Duodenal mucosa (tissue), 2 donors: Measurements from ENCODE around the gene POU4F1.

Source experiments
- H3K27ac ChIP-seq: one replicate; pipeline ENCODE4 v1.7.0; 2013; ENCODE audit warnings: low read depth, low read length
- H3K27me3 ChIP-seq, 2 donors: one replicate each; pipeline ENCODE4 v1.7.0; 2013; ENCODE audit warnings: low read length in 2 of 2, control low read depth in 1 of 2; ENCODE audit not compliant: insufficient read depth in 2 of 2, control insufficient read depth in 1 of 2
- H3K36me3 ChIP-seq, 2 donors: one replicate each; pipeline ENCODE4 v1.7.0; 2013; ENCODE audit warnings: low read length in 2 of 2, control low read depth in 1 of 2; ENCODE audit not compliant: insufficient read depth in 2 of 2, control insufficient read depth in 1 of 2
- H3K4me1 ChIP-seq, 2 donors: one replicate each; pipeline ENCODE4 v1.7.0; 2013; ENCODE audit warnings: low read length in 2 of 2, control low read depth in 1 of 2; ENCODE audit not compliant: insufficient read depth in 2 of 2, control insufficient read depth in 1 of 2
- H3K4me3 ChIP-seq, 2 donors: one replicate each; pipeline ENCODE4 v1.7.0; 2013; ENCODE audit warnings: low read length in 2 of 2, low read depth in 1 of 2
- H3K9ac ChIP-seq, 2 donors: one replicate each; pipeline ENCODE4 v1.7.0; 2013; ENCODE audit warnings: low read length in 2 of 2, low read depth in 1 of 2
- H3K9me3 ChIP-seq, 2 donors: one replicate each; pipeline ENCODE4 v1.7.0; 2013; ENCODE audit warnings: low read length in 2 of 2, control low read depth in 1 of 2; ENCODE audit not compliant: control insufficient read depth in 1 of 2

POU4F1 gene

DNA sequence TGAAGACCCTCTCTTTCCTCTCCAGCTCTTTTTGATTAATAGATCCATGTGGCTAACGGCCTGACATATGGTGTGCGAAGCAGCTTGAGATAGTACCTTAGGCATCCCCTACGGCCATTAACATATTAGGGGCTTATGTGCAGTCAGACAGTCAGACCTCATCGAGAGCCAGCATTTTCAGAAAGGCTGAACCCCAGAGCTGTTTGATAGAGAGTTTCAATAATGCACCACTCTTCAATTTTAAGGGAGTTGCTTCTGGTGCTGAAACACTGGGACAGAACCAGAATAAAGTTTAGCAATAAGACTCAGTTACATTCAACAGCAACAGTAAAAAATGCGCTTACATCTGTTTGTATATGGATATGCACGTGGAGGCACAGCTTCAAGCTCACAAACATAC lies 10.8 kb downstream of the POU4F1 start:
- H3K27ac ChIP-seq: no peak overlapping the region
- no peaks in the 10 kb centered on the region for H3K9me3 ChIP-seq
- no peaks in the 10 kb centered on the region for H3K36me3 ChIP-seq
- no peak overlapping the region for H3K4me3 ChIP-seq
- H3K9ac ChIP-seq: no peak overlapping the region
- peaks cover 58 to 78% of the 10 kb centered on the region in 2 donors for H3K27me3 ChIP-seq
- no peaks in the 10 kb centered on the region for H3K4me1 ChIP-seq

DNA sequence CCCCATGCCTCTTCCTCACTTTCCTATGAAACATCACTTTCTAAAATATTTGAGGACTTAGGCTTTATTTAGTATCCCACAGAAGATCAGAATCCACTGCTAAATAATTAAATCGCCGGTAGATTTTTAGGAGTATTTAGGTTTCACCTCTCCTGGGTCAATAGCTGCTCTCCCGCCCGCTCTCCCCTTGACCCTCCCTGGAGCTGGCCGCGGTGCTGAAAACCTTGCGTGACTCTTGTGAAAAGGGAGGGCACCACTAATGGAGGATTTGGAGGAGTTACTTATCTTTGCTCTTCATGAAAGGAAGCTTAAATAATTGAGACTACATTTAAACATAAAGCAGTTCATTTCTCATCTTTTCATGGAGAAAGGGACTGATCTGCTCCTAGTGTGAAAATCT lies 14.1 kb downstream of the POU4F1 start:
- peaks cover 35 to 69% of the 10 kb centered on the region in 2 donors for H3K27me3 ChIP-seq
- H3K9ac ChIP-seq: no peak overlapping the region

DNA sequence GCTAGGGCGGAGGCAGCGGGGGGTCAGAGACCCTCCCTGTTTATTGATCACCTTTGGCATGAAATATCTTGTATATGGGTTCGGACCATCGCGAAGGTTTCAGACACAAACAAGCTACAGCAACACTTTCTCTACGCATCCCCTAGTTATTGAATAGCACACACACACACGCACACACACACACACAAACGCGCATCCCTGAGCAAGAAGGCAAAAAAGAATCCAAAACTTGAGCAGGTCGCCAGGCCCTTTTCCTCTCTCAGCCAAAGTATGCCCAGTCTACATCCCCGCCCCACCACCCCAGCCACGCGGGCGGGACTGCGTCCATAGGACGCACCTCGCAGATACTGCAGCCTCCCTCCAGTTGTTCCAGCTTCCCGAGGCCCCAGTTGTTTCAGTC lies 16.0 kb downstream of the POU4F1 start:
- no peaks in the 10 kb centered on the region for H3K4me1 ChIP-seq
- no peak overlapping the region for H3K9ac ChIP-seq
- H3K36me3 ChIP-seq: no peaks in the 10 kb centered on the region
- H3K9me3 ChIP-seq: no peaks in the 10 kb centered on the region
- no peak overlapping the region for H3K4me3 ChIP-seq
- no peak overlapping the region for H3K27ac ChIP-seq
- H3K27me3 ChIP-seq: peaks cover 17 to 51% of the 10 kb centered on the region in 2 donors

More for the DNA sequence above, 14.1 kb downstream of the POU4F1 start:
- H3K4me1 ChIP-seq: no peaks in the 10 kb centered on the region
- no peaks in the 10 kb centered on the region for H3K36me3 ChIP-seq
- no peak overlapping the region for H3K4me3 ChIP-seq
- no peaks in the 10 kb centered on the region for H3K9me3 ChIP-seq
- no peak overlapping the region for H3K27ac ChIP-seq

DNA sequence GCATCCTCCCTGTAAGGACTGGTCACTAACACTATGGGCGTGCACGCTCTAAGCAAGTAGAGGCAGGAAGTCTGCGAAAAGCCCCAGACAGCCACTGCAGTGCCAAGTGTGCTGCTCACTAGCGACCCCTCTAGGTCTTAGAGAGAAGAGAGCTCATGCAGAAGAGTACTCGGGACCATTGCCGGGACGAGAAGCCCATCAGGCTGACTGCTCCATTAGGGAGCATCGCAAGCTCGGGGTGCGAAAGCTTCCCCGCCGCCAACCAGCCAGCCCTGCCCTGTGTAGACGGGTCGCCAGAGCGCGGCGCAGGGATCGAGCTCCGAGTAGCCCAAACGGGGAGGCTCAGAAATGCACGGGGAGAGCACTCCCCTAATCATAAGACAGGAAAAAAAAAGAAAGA lies 16.6 kb downstream of the POU4F1 start:
- no peaks in the 10 kb centered on the region for H3K36me3 ChIP-seq
- H3K4me3 ChIP-seq: no peak overlapping the region
- no peak overlapping the region for H3K9ac ChIP-seq
- peaks cover 16 to 47% of the 10 kb centered on the region in 2 donors for H3K27me3 ChIP-seq
- H3K9me3 ChIP-seq: no peaks in the 10 kb centered on the region
- no peak overlapping the region for H3K27ac ChIP-seq
- H3K4me1 ChIP-seq: no peaks in the 10 kb centered on the region

DNA sequence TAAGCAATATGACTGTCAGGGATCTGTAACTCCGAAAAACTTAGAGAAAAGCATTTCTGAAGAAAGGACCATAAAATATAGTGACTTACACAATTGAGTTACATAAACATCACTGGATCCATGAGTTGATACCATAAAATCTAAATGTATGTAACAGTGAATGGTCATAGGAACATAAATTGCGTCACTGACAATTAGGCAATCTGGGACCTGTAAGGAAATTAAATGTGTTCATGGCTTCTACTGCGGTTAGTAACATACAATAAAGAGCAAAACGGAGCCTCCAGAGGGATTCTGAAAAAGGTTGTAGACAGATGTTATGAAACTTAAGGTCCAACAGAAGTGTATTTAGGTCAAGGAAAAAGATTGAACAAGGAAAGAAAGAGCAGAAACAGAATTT lies 27.1 kb downstream of the POU4F1 start:
- Histone ChIP-seq H3K9ac (no peak overlapping the region), H3K36me3 (no peaks in the 10 kb centered on the region), H3K4me1 (no peaks in the 10 kb centered on the region), H3K27me3 (no peaks in the 10 kb centered on the region), H3K4me3 (no peak overlapping the region), H3K9me3 (no peaks in the 10 kb centered on the region), H3K27ac (no peak overlapping the region)

DNA sequence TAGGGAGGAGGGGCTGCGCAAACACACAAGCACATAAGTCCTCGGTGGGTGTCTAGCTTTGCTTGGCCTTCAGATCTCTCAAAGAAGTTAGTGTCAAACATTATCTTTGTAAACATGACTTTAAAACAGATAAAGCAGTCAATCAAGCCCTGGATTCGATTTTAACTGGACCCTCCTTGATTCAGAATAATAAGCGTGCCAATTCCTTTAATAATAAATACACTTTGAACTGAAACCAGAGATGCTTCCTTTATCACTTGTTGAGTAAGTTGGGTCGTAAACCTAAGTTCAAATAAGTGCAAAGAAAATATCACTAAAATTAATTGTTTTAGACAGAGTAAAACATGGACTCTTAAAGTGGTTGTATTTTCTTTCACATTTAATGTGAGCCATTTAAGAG lies 30.9 kb downstream of the POU4F1 start:
- no peaks in the 10 kb centered on the region for H3K4me1 ChIP-seq
- H3K4me3 ChIP-seq: no peak overlapping the region
- no peaks in the 10 kb centered on the region for H3K27me3 ChIP-seq
- H3K36me3 ChIP-seq: no peaks in the 10 kb centered on the region
- H3K27ac ChIP-seq: no peak overlapping the region
- H3K9ac ChIP-seq: no peak overlapping the region
- H3K9me3 ChIP-seq: no peaks in the 10 kb centered on the region

DNA sequence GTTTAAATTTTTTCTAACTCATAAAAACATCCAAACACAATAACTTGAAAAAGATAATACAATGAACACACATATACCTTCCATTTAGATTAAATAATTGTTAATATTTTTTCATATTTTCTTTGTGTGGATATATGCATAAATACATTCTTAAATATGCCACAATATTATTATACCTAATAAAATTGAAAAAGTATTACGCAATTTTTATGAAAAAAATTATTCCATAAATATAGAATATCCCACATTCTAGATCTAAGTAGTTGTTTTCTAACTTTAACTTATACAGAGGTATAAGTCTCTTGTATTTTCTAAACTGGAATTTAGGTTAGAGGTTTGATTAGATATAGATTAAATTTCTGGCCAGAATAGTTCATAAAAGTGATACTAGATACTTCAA lies 34.3 kb downstream of the POU4F1 start:
- no peak overlapping the region for H3K27ac ChIP-seq
- H3K4me1 ChIP-seq: no peaks in the 10 kb centered on the region
- H3K4me3 ChIP-seq: no peak overlapping the region
- no peaks in the 10 kb centered on the region for H3K36me3 ChIP-seq
- no peaks in the 10 kb centered on the region for H3K9me3 ChIP-seq
- H3K9ac ChIP-seq: no peak overlapping the region
- no peaks in the 10 kb centered on the region for H3K27me3 ChIP-seq

DNA sequence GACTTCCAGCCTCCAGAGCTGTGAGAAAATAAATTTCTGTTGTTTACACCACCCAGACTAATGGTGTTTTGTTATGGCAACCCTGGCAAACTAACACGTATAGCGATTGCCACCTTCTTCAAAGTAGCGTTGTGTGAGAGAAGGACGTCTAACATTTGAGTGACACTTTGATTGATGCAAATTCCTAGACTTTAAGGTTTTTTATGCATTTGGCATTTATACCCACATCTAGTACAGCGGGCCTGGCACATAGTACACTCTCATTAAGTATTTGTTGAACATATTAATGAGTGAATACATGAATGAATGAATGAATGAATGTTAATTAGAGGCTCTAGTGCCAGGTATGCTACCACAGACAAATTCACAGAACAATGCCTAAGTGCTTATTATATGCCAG lies 36.7 kb downstream of the POU4F1 start:
- Histone ChIP-seq H3K9ac (no peak overlapping the region), H3K4me1 (no peaks in the 10 kb centered on the region), H3K27ac (no peak overlapping the region), H3K36me3 (no peaks in the 10 kb centered on the region), H3K4me3 (no peak overlapping the region), H3K27me3 (no peaks in the 10 kb centered on the region), H3K9me3 (no peaks in the 10 kb centered on the region)

DNA sequence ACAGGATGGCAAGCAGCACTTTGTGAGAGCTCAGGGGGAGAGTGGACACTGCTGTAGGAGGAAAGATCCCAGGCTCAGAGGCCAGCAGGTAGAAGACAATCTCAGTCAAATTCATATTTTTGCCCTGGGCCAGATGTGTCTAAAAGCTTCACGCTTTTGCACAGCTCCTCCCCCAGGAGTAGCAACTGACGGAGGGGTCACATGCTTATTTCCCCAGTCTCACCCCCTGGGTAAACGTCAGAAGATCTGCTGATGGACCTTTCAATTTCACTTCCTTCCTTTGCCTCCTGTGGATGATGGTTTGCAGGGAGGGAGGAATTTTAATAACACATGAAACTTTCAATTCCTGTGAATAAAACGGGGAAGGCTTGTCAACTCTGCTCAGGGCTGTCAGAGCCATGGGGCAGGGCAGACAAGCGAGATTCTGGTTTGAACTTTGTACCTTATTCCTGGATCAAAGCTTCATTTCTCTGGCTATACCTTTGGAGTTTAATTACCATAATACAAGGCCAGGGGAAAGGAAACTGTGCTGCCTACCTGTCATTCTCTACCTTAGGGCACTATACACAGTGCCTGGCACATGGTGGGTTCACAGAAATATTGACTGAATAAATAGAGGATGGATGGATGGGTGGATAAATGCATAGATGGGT lies 41.0 kb downstream of the POU4F1 start:
- peaks cover 0 to 4% of the 10 kb centered on the region in 2 donors for H3K27me3 ChIP-seq
- H3K9ac ChIP-seq: no peak overlapping the region
- H3K36me3 ChIP-seq: no peaks in the 10 kb centered on the region
- H3K27ac ChIP-seq: no peak overlapping the region
- no peak overlapping the region for H3K4me3 ChIP-seq
- no peaks in the 10 kb centered on the region for H3K4me1 ChIP-seq
- H3K9me3 ChIP-seq: no peaks in the 10 kb centered on the region
